Loucy (cell line): ENCODE results near the gene MAIP1.

Source experiments
- CTCF ChIP-seq: fragments of 200-600 bp; sonication (generic); conservative IDR thresholded peaks from 2 replicates; pipeline ENCODE4 v1.5.1; 2014; ENCODE audit warnings: mild to moderate bottlenecking, antibody characterized with exemption, low read length
- EZH2phosphoT487 ChIP-seq: fragments of 200-600 bp; IDR thresholded peaks from 2 replicates; pipeline ENCODE4 v1.6.1; 2018; ENCODE audit warnings: antibody characterized with exemption, mild to moderate bottlenecking, moderate library complexity, borderline replicate concordance

GRCh38 chr2:199955007-199955338 lies 409 bp upstream of the MAIP1 start:
- TF ChIP-seq CTCF (no peak), EZH2phosphoT487 (no peak)
